Embryonic facial prominence (tissue), 1 donor: ENCODE data around the gene CSNK2A3.
"Not testable (repeated sequence)": the region's sequence is repeated elsewhere in the genome, so short reads cannot be mapped to it uniquely, and the experiment has no call there.

Experiments used
- DNase-seq: peaks from one replicate; pipeline ENCODE4 v3.0.0-alpha.2; 2016; ENCODE audit errors: extremely low spot score

CSNK2A3 gene

GRCh38 chr11:11352878-11353277 lies at the start of gene CSNK2A3:
CSNK2A3 (minus strand) TSS chr11:11353250; CDS start chr11:11353119, 131 bp downstream.
- not testable (repeated sequence) for DNase-seq

- no peak for DNase-seq
Measured at GRCh38 chr11:11401960-11402535, 49.0 kb upstream of the CSNK2A3 start.

- DNase-seq = no peak
Measured at GRCh38 chr11:11400635-11401232, 47.7 kb upstream of the CSNK2A3 start.

- DNase-seq = no peak
Measured at GRCh38 chr11:11400121-11400520, 47.1 kb upstream of the CSNK2A3 start.

- DNase-seq = no peak
Measured at GRCh38 chr11:11397781-11398180, 44.7 kb upstream of the CSNK2A3 start.

- no peak for DNase-seq
Measured at GRCh38 chr11:11397036-11397415, 44.0 kb upstream of the CSNK2A3 start.

- no peak for DNase-seq
Measured at GRCh38 chr11:11396301-11397035, 43.4 kb upstream of the CSNK2A3 start.

GRCh38 chr11:11395126-11395525 lies 42.1 kb upstream of the CSNK2A3 start:
- no peak for DNase-seq

- DNase-seq = no peak
Measured at GRCh38 chr11:11394241-11394640, 41.2 kb upstream of the CSNK2A3 start.

GRCh38 chr11:11391796-11392463 lies 38.9 kb upstream of the CSNK2A3 start:
- no peak for DNase-seq

- DNase-seq = no peak
Measured at GRCh38 chr11:11391169-11391568, 38.1 kb upstream of the CSNK2A3 start.

- DNase-seq = no peak
Measured at GRCh38 chr11:11390068-11390771, 37.2 kb upstream of the CSNK2A3 start.

- DNase-seq = no peak
Measured at GRCh38 chr11:11389238-11389637, 36.2 kb upstream of the CSNK2A3 start.

GRCh38 chr11:11387622-11388305 lies 34.7 kb upstream of the CSNK2A3 start:
- no peak for DNase-seq

- DNase-seq = no peak
Measured at GRCh38 chr11:11387207-11387606, 34.2 kb upstream of the CSNK2A3 start.

- no peak for DNase-seq
Measured at GRCh38 chr11:11384829-11385228, 31.8 kb upstream of the CSNK2A3 start.

GRCh38 chr11:11383995-11384394 lies 30.9 kb upstream of the CSNK2A3 start:
- DNase-seq = no peak

GRCh38 chr11:11382858-11383532 lies 29.9 kb upstream of the CSNK2A3 start:
- DNase-seq = no peak

- DNase-seq = no peak
Measured at GRCh38 chr11:11381471-11382105, 28.5 kb upstream of the CSNK2A3 start.

- DNase-seq = no peak
Measured at GRCh38 chr11:11380883-11381282, 27.8 kb upstream of the CSNK2A3 start.
